Measurements from ENCODE around the gene TMEM126A. TPM values are rescaled to one million over a fixed set of nuclear protein-coding genes. Genes with fewer than 3 reads are reported as not detected.
"Not testable (repeated sequence)": the region's sequence is repeated elsewhere in the genome, so short reads cannot be mapped to it uniquely, and the experiment has no call there.

Gene TMEM126A
- total and polyA plus RNA-seq, 3 experiments from 2014 or later = 70.0 to 73.0 (median 72.3) TPM

DNA sequence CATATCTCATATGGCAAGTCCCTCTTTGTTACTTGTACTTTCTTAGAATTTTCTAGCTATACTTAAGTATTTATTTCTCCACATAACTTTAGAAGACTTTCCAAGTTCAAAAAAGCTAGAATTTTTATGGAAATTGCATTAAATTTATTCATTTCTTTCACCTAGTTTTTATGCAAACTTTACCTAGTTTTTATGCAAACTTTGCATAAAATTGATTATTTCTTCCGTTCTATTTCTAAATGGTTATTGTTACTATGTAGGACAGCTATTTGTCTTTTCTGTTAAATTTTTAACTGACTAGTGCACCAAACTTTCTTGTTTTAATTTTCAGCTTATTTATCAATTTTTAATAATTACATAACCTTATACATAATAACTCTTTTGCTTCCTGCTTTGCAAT lies 20.4 kb downstream of the TMEM126A start:
- peaks cover 0 to 15% (median 5%) of the 10 kb centered on the region in 3 donors for H3K36me3 Mint-ChIP-seq
- H3K4me1 ChIP-seq (ENCODE audit: insufficient read depth, low read length) = peaks cover 8% of the 10 kb centered on the region
- peaks cover 14 to 18% (median 16%) of the 10 kb centered on the region in 3 donors for H3K4me1 Mint-ChIP-seq
- H3K36me3 ChIP-seq (ENCODE audit: insufficient read depth, low read length) = peaks cover under 1% of the 10 kb centered on the region
- no peak overlapping the region for H3K4me3 ChIP-seq (ENCODE audit: low read length)
- no peak overlapping the region for H3K27ac Mint-ChIP-seq
- H3K27me3 ChIP-seq (ENCODE audit: insufficient read depth, low read length, poor library complexity, severe bottlenecking) = no peaks in the 10 kb centered on the region
- ChIA-PET POLR2A (no interaction called here), CTCF (interaction anchor here (0.9 to 1.7 kb wide), 2 partner anchors 12 to 14 kb away, joined by 4 to 5 read pairs; no protein-coding TSS in a partner anchor)
- H3K27me3 Mint-ChIP-seq = peaks cover 3 to 16% of the 10 kb centered on the region in 2 donors
- no peak overlapping the region for H3K4me3 Mint-ChIP-seq
- H3K9me3 ChIP-seq (ENCODE audit: low read length) = no peaks in the 10 kb centered on the region
- no peaks in the 10 kb centered on the region for H3K9me3 Mint-ChIP-seq
- DNase-seq = no peak
- H3K27ac ChIP-seq (ENCODE audit: low read depth, low read length) = no peak overlapping the region

DNA sequence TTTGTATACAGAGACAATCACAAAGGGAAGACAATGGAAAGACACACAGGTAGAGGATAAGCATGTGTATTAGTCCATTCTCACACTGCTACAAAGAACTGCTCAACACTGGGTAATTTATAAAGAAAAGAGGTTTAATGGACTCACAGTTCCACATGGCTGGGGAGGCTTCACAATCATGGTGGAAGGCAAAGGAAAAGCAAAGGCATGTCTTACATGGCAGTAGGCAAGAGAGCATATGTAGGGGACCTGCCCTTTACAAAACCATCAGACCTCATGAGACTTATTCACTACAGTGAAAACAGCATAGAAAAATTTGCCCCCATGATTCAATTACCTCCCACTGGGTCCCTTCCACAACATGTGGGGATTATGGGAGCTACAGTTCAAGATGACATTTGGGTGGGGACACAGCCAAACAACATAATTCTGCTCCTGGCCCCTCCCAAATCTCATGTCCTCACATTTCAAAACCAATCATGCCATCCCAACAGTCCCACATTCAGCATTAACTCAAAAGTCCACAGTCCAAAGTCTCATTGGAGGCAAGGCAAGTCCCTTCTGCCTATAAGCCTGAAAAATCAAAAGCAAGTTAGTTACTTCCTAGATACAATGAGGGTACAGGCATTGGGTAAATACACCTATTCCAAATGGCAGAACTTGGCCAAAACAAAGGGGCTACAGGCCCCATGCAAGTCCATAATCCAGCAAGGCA lies 23.3 kb downstream of the TMEM126A start:
- not testable (repeated sequence) for H3K4me3 Mint-ChIP-seq

DNA sequence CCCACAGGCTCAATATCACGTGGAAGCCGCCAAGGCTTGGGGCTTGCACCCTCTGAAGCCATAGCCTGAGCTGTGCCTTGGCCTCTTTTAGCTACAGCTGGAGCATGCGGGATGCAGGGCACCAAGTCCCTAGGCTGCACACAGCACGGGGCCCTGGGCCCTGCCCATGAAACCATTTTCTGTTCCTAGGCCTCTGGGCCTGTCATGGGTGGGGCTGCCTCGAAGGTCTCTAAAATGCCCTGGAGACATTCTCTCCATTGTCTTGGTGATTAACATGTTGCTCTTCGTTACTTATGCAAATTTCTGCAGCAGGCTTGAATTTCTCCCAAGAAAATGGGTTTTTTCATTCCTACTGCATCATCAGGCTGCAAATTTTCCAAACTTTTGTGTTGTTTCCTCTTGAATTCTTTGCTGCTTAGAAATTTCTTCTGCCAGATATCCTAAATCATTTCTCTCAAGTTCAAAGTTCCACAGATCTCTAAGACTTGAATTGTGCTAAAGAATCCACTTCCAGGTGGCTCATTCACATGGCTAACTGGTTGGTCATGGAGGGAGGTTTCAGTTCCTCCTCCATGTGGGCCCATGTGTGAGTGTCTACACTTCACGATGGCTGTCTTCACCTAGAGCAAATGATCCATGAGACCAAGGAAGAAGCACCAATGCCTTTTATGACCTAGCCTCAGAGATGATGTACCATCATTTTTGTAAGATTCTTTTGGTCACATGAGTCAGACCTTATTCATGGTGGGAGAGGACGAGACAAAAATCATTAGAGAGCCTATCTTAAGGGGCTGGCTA lies 24.5 kb downstream of the TMEM126A start:
- no peaks in the 10 kb centered on the region for H3K4me1 Mint-ChIP-seq
- H3K27ac Mint-ChIP-seq = no peak overlapping the region
- peaks cover 0 to 3% (median 0%) of the 10 kb centered on the region in 5 donors for H3K9me3 Mint-ChIP-seq
- no peaks in the 10 kb centered on the region for H3K4me1 ChIP-seq (ENCODE audit: insufficient read depth, low read length)
- no peaks in the 10 kb centered on the region for H3K9me3 ChIP-seq (ENCODE audit: low read length)
- H3K4me3 ChIP-seq (ENCODE audit: low read length) = no peak overlapping the region
- H3K36me3 ChIP-seq (ENCODE audit: insufficient read depth, low read length) = no peaks in the 10 kb centered on the region
- DNase-seq = no peak
- no peak overlapping the region for H3K4me3 Mint-ChIP-seq
- no peaks in the 10 kb centered on the region for H3K27me3 ChIP-seq (ENCODE audit: insufficient read depth, low read length, poor library complexity, severe bottlenecking)
- ChIA-PET POLR2A (no interaction called here), CTCF (interaction anchor here (1.0 kb wide), 1 partner anchor 9 kb away, joined by 4 read pairs; no protein-coding TSS in a partner anchor)
- peaks cover 0 to 5% (median 0%) of the 10 kb centered on the region in 3 donors for H3K36me3 Mint-ChIP-seq
- H3K27me3 Mint-ChIP-seq = peaks cover 0 to 16% of the 10 kb centered on the region in 2 donors
- H3K27ac ChIP-seq (ENCODE audit: low read depth, low read length) = no peak overlapping the region

More for the DNA sequence above, 23.3 kb downstream of the TMEM126A start:
- DNase-seq; H3K9me3 ChIP-seq (ENCODE audit: low read length); H3K36me3 Mint-ChIP-seq; H3K4me1 ChIP-seq (ENCODE audit: insufficient read depth, low read length); H3K27ac ChIP-seq (ENCODE audit: low read depth, low read length); H3K27ac Mint-ChIP-seq; H3K27me3 ChIP-seq (ENCODE audit: insufficient read depth, low read length, poor library complexity, severe bottlenecking); POLR2A ChIA-PET; H3K4me3 ChIP-seq (ENCODE audit: low read length); H3K36me3 ChIP-seq (ENCODE audit: insufficient read depth, low read length); H3K4me1 Mint-ChIP-seq; H3K9me3 Mint-ChIP-seq: not testable (repeated sequence)
- H3K27me3 Mint-ChIP-seq = peaks cover 0 to 16% of the 10 kb centered on the region in 2 donors
- CTCF ChIA-PET = interaction anchor here (0.6 to 1.0 kb wide), 2 partner anchors 11 to 183 kb away, joined by 3 to 4 read pairs; no protein-coding TSS in a partner anchor

DNA sequence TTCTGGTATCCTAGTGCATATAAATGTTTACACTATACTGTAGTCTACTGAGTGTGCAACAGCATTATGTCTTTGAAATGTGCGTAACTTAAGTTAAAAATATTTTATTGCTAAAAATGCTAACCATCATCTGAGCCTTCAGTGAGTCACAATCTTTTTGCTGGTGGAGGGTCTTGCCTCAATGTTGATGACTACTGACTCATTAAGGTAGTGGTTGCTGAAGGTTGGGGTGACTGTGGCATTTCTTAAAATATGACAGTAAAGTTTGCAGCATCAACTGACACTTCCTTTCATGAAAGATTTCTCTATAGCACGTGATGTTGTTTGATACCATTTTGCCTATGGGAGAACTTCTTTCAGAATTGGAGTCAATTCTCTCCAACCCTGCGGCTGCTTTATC lies 25.6 kb downstream of the TMEM126A start:
- no peaks in the 10 kb centered on the region for H3K4me1 ChIP-seq (ENCODE audit: insufficient read depth, low read length)
- no peak overlapping the region for H3K27ac ChIP-seq (ENCODE audit: low read depth, low read length)
- CTCF ChIA-PET = interaction anchor here (1.1 kb wide), 1 partner anchor 10 kb away, joined by 3 read pairs; no protein-coding TSS in a partner anchor
- no peaks in the 10 kb centered on the region for H3K9me3 ChIP-seq (ENCODE audit: low read length)
- Mint-ChIP-seq H3K4me3 (no peak overlapping the region), H3K36me3 (peaks cover 0 to 5% (median 0%) of the 10 kb centered on the region in 3 donors), H3K27me3 (peaks cover 0 to 16% of the 10 kb centered on the region in 2 donors), H3K4me1 (no peaks in the 10 kb centered on the region), H3K27ac (no peak overlapping the region), H3K9me3 (peaks cover 0 to 3% (median 0%) of the 10 kb centered on the region in 5 donors)
- no peak for DNase-seq
- H3K27me3 ChIP-seq (ENCODE audit: insufficient read depth, low read length, poor library complexity, severe bottlenecking) = no peaks in the 10 kb centered on the region
- no peak overlapping the region for H3K4me3 ChIP-seq (ENCODE audit: low read length)
- no peaks in the 10 kb centered on the region for H3K36me3 ChIP-seq (ENCODE audit: insufficient read depth, low read length)
- POLR2A ChIA-PET = no interaction called here

DNA sequence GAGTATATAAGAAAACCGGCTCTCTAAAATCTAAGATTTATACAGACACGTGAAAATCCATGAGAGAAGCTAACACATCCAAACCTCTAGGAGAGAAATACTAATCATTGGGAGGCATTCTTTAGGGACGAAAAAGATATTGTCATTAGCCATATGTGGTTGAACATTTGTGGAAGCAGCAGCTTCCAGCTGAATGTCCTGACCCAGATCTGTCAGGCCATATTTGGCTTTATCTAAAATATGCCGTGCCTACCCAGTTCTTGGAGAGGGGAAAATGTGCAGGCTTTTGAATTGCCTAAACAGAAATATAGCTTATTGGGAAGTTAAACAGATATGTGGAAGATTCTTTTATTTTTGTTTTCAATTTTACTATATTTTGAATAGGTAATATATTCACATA lies 31.8 kb downstream of the TMEM126A start:
- POLR2A ChIA-PET = interaction anchor here (1.2 kb wide), 1 partner anchor 14 kb away, joined by 6 read pairs; the partner anchor contains the start of gene CREBZF

DNA sequence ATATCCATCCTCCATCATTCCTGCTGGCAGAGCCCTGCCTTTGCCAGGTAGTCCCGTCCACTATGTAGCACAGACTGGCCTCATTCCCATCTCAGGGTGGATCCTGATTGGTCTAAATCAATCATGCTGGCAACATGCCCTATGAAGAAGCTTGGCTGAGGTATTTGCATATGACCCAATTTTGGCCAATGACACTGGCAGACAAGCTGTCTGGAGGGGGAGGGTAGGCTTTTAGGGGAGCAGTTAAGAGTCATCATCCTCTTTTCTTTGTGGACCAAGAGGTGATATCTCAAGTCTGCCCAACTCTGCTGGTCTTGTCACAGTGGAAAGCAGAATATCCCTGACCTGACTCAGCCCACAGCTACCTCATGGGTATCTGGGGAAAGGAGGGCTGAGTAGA lies 33.1 kb downstream of the TMEM126A start:
- peaks cover 0 to 9% (median 0%) of the 10 kb centered on the region in 3 donors for H3K36me3 Mint-ChIP-seq
- H3K27ac Mint-ChIP-seq = no peak overlapping the region
- Histone ChIP-seq H3K36me3 (ENCODE audit: insufficient read depth, low read length) (no peaks in the 10 kb centered on the region), H3K27me3 (ENCODE audit: insufficient read depth, low read length, poor library complexity, severe bottlenecking) (peaks cover 5% of the 10 kb centered on the region), H3K4me1 (ENCODE audit: insufficient read depth, low read length) (no peaks in the 10 kb centered on the region), H3K9me3 (ENCODE audit: low read length) (no peaks in the 10 kb centered on the region), H3K4me3 (ENCODE audit: low read length) (no peak overlapping the region), H3K27ac (ENCODE audit: low read depth, low read length) (no peak overlapping the region)
- POLR2A ChIA-PET = no interaction called here
- CTCF ChIA-PET = interaction anchor here (1.0 to 2.4 kb wide), 6 partner anchors 9 to 174 kb away, joined by 3 to 8 read pairs (median 4); partner anchors contain the start of genes CCDC83 and CREBZF
- no peak for DNase-seq
- peak overlapping the region in 2 of 7 donors; percentile 13 to 24 for H3K4me3 Mint-ChIP-seq
- peaks cover 19 to 21% (median 20%) of the 10 kb centered on the region in 3 donors for H3K4me1 Mint-ChIP-seq
- peaks cover 0 to 5% of the 10 kb centered on the region in 2 donors for H3K27me3 Mint-ChIP-seq
- H3K9me3 Mint-ChIP-seq = no peaks in the 10 kb centered on the region

More for the DNA sequence above, 31.8 kb downstream of the TMEM126A start:
- Mint-ChIP-seq H3K36me3 (peaks cover 0 to 3% (median 0%) of the 10 kb centered on the region in 3 donors), H3K27me3 (peaks cover 0 to 5% of the 10 kb centered on the region in 2 donors), H3K4me3 (peak overlapping the region in 1 of 7 donors; percentile 3), H3K9me3 (peaks cover 0 to 2% (median 0%) of the 10 kb centered on the region in 5 donors), H3K4me1 (peaks cover 19 to 21% (median 20%) of the 10 kb centered on the region in 3 donors), H3K27ac (no peak overlapping the region)
- no peaks in the 10 kb centered on the region for H3K4me1 ChIP-seq (ENCODE audit: insufficient read depth, low read length)
- CTCF ChIA-PET = interaction anchor here (1.5 to 2.4 kb wide), 4 partner anchors 11 to 514 kb away, joined by 3 to 8 read pairs (median 5); partner anchors contain the start of genes CCDC83 and CREBZF
- H3K27me3 ChIP-seq (ENCODE audit: insufficient read depth, low read length, poor library complexity, severe bottlenecking) = peaks cover 5% of the 10 kb centered on the region
- no peak overlapping the region for H3K27ac ChIP-seq (ENCODE audit: low read depth, low read length)
- DNase-seq = no peak
- H3K36me3 ChIP-seq (ENCODE audit: insufficient read depth, low read length) = no peaks in the 10 kb centered on the region
- H3K9me3 ChIP-seq (ENCODE audit: low read length) = no peaks in the 10 kb centered on the region
- H3K4me3 ChIP-seq (ENCODE audit: low read length) = no peak overlapping the region

DNA sequence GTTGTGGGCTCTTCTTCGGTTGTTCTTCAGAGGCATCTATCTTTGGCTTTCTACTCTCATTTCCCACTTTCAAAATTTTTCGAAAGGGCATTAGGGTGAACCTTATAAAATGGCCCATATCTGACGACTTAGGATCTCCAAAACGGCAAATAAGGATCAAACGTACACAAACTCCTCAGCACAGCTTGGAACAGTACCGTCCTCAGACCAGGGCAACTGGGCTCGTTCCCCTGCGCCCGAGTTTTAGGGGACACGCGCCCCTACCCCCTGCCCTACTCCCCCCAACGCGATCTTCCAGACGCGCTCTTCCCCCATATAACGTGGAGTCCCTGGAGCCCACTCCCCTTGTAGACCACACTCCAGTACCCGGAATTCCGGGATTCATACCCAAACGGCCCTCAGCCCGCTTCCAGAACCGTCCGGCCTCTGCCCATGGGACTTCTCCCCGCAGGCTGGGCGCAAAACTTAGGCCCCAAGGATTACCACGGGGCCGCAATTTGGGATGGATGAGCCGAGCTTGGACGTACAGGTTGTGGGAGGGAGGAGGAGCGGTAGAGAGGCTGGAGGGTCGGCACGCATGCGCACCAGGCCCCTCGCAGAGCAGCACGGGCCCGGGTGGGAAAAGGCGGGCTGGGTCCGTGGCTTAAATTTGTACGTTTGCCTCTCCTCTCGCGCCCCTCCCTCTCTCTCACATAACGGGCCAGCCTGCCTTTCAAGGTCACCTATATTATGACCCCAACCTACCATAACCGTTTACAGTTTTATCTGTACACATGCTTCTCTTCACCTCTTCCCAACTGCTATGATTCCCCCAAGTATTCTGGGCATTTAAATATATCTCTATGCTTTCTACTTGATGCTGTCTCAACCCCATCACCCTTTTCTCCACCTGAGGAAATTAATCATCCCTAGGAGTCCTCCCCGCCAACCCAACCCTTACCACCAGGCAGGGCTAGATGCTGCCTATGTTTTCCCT lies 34.9 kb downstream of the TMEM126A start:
- Histone ChIP-seq H3K27me3 (ENCODE audit: insufficient read depth, low read length, poor library complexity, severe bottlenecking) (peaks cover 5% of the 10 kb centered on the region), H3K36me3 (ENCODE audit: insufficient read depth, low read length) (no peaks in the 10 kb centered on the region), H3K27ac (ENCODE audit: low read depth, low read length) (no peak overlapping the region), H3K4me3 (ENCODE audit: low read length) (peak overlapping the region; percentile 53), H3K4me1 (ENCODE audit: insufficient read depth, low read length) (no peaks in the 10 kb centered on the region), H3K9me3 (ENCODE audit: low read length) (no peaks in the 10 kb centered on the region)
- ChIA-PET CTCF (interaction anchor here (0.9 to 1.8 kb wide), 5 partner anchors 10 to 18 kb away, joined by 3 to 5 read pairs (median 4); partner anchors contain the start of gene CREBZF), POLR2A (no interaction called here)
- DNase-seq = peak; percentile 42 to 74 (median 53)
- H3K27ac Mint-ChIP-seq = peak overlapping the region; percentile 4 to 93 (median 82)
- no peaks in the 10 kb centered on the region for H3K9me3 Mint-ChIP-seq
- peaks cover 0 to 5% of the 10 kb centered on the region in 2 donors for H3K27me3 Mint-ChIP-seq
- peaks cover 19 to 21% (median 20%) of the 10 kb centered on the region in 3 donors for H3K4me1 Mint-ChIP-seq
- peak overlapping the region; percentile 78 to 92 (median 84) for H3K4me3 Mint-ChIP-seq
- peaks cover 0 to 9% (median 0%) of the 10 kb centered on the region in 3 donors for H3K36me3 Mint-ChIP-seq
